CD4-positive, alpha-beta T cell (primary cell): ENCODE measurements around the gene NT5C2. TPM values are rescaled to one million over a fixed set of nuclear protein-coding genes. Genes with fewer than 3 reads are reported as not detected.
A peak's percentile ranks its signal among the peaks of the same experiment; 100 is the strongest.

Experiments used
- ATAC-seq: fragments of 200-7000 bp; cut with Tn5 transposase; one replicate; pipeline ENCODE4 v1.10.0; 2022; ENCODE audit warnings: mild to moderate bottlenecking; ENCODE audit not compliant: poor library complexity
- CTCF ChIA-PET: fragments of 350-600 bp; sonication (Branson Sonifier 250); formaldehyde crosslinking; loops from one replicate; lab custom pipeline; 2021; ENCODE audit warnings: antibody characterized with exemption, inconsistent platforms; lab: Charles Lee
- POLR2A ChIA-PET: fragments of 350-600 bp; sonication (Branson Sonifier 250); formaldehyde crosslinking; loops from one replicate; lab custom pipeline; 2021; ENCODE audit warnings: antibody characterized with exemption, inconsistent platforms; lab: Charles Lee
- DNase-seq, 14 experiments: peaks; one replicate each; pipeline ENCODE4 v3.0.0-alpha.2; 2013 to 2020; ENCODE audit warnings: mixed read lengths in 2 of 14
- H3K27ac ChIP-seq, 2 donors: one replicate each; pipeline versions ENCODE4 v1.5.1 to v1.7.0; 2013; ENCODE audit warnings: low read length in 2 of 2, low read depth in 1 of 2, mild to moderate bottlenecking in 1 of 2
- H3K27me3 ChIP-seq, 2 experiments: 1 replicate in 1 of 2; 2 replicates in 1 of 2; pipeline versions ENCODE4 v1.6.1 to v1.7.0; 2013; ENCODE audit warnings: low read length in 2 of 2, control low read depth in 1 of 2, mild to moderate bottlenecking in 1 of 2, moderate library complexity in 1 of 2; ENCODE audit not compliant: insufficient read depth in 2 of 2, control insufficient read depth in 1 of 2
- H3K36me3 ChIP-seq: one replicate; pipeline ENCODE4 v1.6.1; 2013; ENCODE audit warnings: low read length, control low read depth; ENCODE audit not compliant: insufficient read depth
- H3K4me1 ChIP-seq: one replicate; pipeline ENCODE4 v1.6.1; 2013; ENCODE audit warnings: low read length, control low read depth; ENCODE audit not compliant: insufficient read depth
- H3K4me3 ChIP-seq: one replicate; pipeline ENCODE4 v1.5.1; 2013; ENCODE audit warnings: mild to moderate bottlenecking, low read length, moderate library complexity
- H3K9me3 ChIP-seq, 2 experiments: 1 replicate in 1 of 2; 2 replicates in 1 of 2; pipeline versions ENCODE4 v1.6.1 to v1.7.0; 2013; ENCODE audit warnings: low read length in 2 of 2, mild to moderate bottlenecking in 2 of 2, control low read depth in 1 of 2, moderate library complexity in 1 of 2; ENCODE audit not compliant: control insufficient read depth in 1 of 2, insufficient read depth in 1 of 2
- H3K27ac Mint-ChIP-seq: one replicate; pipeline ENCODE4 v1.8.0; 2020; ENCODE audit warnings: mixed read lengths
- H3K27me3 Mint-ChIP-seq: one replicate; pipeline ENCODE4 v1.8.0; 2021; ENCODE audit warnings: mixed read lengths
- H3K36me3 Mint-ChIP-seq: one replicate; pipeline ENCODE4 v1.8.0; 2021; ENCODE audit warnings: low read depth, mixed read lengths
- H3K4me1 Mint-ChIP-seq: one replicate; pipeline ENCODE4 v1.8.0; 2021; ENCODE audit warnings: low read depth, mixed read lengths
- H3K4me3 Mint-ChIP-seq: one replicate; pipeline ENCODE4 v1.8.0; 2020; ENCODE audit warnings: mild to moderate bottlenecking, mixed read lengths
- H3K9me3 Mint-ChIP-seq: one replicate; pipeline ENCODE4 v1.8.0; 2020; ENCODE audit warnings: mixed read lengths
- CTCF ChIP-seq: fragments of 200-600 bp; IDR thresholded peaks from one replicate; pipeline ENCODE4 v1.8.0; 2022; ENCODE audit warnings: antibody characterized with exemption, mild to moderate bottlenecking
- intact Hi-C, 2 experiments: fragments of 100-400 bp; cut with DNase I in 1 of 2; cut with micrococcal nuclease in 1 of 2; formaldehyde crosslinking; loops; one replicate each; pipeline versions ENCODE4 v1.15.1 to v1.9.0; 2023 to 2025; cut with DNase I, micrococcal nuclease
- total RNA-seq, 174 experiments: library from RNA in 2 of 174; stranded (reverse) in 2 of 174; gene quantifications; one replicate each; pipeline ENCODE4 v1.2.3 and lab custom pipeline; 2021 to 2026

Gene NT5C2
- total RNA-seq, 2 experiments from 2014 or later = 43.2 to 47.8 TPM

- no peaks in the 10 kb centered on the region for H3K9me3 ChIP-seq
- no peak overlapping the region for H3K4me3 ChIP-seq
- DNase-seq = no peak
- H3K27ac Mint-ChIP-seq = no peak overlapping the region
- no peaks in the 10 kb centered on the region for H3K27me3 Mint-ChIP-seq
- H3K27ac ChIP-seq = no peak overlapping the region
- H3K27me3 ChIP-seq = no peaks in the 10 kb centered on the region
- H3K36me3 Mint-ChIP-seq = peaks cover 57% of the 10 kb centered on the region
- H3K4me3 Mint-ChIP-seq = no peak overlapping the region
- CTCF ChIA-PET = no interaction called here
- no peaks in the 10 kb centered on the region for H3K9me3 Mint-ChIP-seq
- H3K36me3 ChIP-seq = peaks cover 62% of the 10 kb centered on the region
- ATAC-seq = no peak
- TF ChIP-seq CTCF = no peak
- H3K4me1 Mint-ChIP-seq = no peaks in the 10 kb centered on the region
- intact Hi-C loops = no loop called here
- POLR2A ChIA-PET = no interaction called here
- no peaks in the 10 kb centered on the region for H3K4me1 ChIP-seq
These were observed 106.8 kb downstream of the NT5C2 start for GRCh38 chr10:103086261-103086660.

GRCh38 chr10:103083977-103084320 is 109.1 kb downstream of the NT5C2 start:
- no peaks in the 10 kb centered on the region for H3K27me3 ChIP-seq
- TF ChIP-seq CTCF = no peak
- intact Hi-C loops = no loop called here
- no peak overlapping the region for H3K4me3 ChIP-seq
- H3K9me3 Mint-ChIP-seq = no peaks in the 10 kb centered on the region
- DNase-seq = no peak
- peaks cover 39% of the 10 kb centered on the region for H3K36me3 ChIP-seq
- peak overlapping the region; percentile 11 for H3K27ac Mint-ChIP-seq
- H3K27ac ChIP-seq = no peak overlapping the region
- no peaks in the 10 kb centered on the region for H3K9me3 ChIP-seq
- H3K27me3 Mint-ChIP-seq = no peaks in the 10 kb centered on the region
- no peak overlapping the region for H3K4me3 Mint-ChIP-seq
- ChIA-PET POLR2A (no interaction called here), CTCF (interaction anchor here (0.8 kb wide), 1 partner anchor 300 kb away, joined by 3 read pairs; no protein-coding TSS in a partner anchor)
- H3K4me1 ChIP-seq = no peaks in the 10 kb centered on the region
- no peaks in the 10 kb centered on the region for H3K4me1 Mint-ChIP-seq
- ATAC-seq = no peak
- H3K36me3 Mint-ChIP-seq = peaks cover 36% of the 10 kb centered on the region

- ATAC-seq (no peak), DNase-seq (no peak)
- H3K27me3 ChIP-seq = no peaks in the 10 kb centered on the region
- no peak overlapping the region for H3K27ac ChIP-seq
- Mint-ChIP-seq H3K27me3 (no peaks in the 10 kb centered on the region), H3K4me3 (no peak overlapping the region), H3K36me3 (peaks cover 33% of the 10 kb centered on the region), H3K9me3 (no peaks in the 10 kb centered on the region), H3K4me1 (no peaks in the 10 kb centered on the region), H3K27ac (peak overlapping the region; percentile 49)
- intact Hi-C loops = no loop called here
- no peak for TF ChIP-seq CTCF
- ChIA-PET POLR2A (no interaction called here), CTCF (no interaction called here)
- H3K4me1 ChIP-seq = no peaks in the 10 kb centered on the region
- H3K4me3 ChIP-seq = no peak overlapping the region
- peaks cover 38% of the 10 kb centered on the region for H3K36me3 ChIP-seq
- no peaks in the 10 kb centered on the region for H3K9me3 ChIP-seq
These were observed 109.7 kb downstream of the NT5C2 start for GRCh38 chr10:103083266-103083976.
